GM23338 (cell line): Measurements from ENCODE around the gene AGPAT4. TPM values are rescaled to one million over a fixed set of nuclear protein-coding genes. Genes with fewer than 3 reads are reported as not detected.

Experiments used
- ATAC-seq: fragments of 200-7000 bp; cut with Tn5 transposase; 3 replicates; pipeline ENCODE4 v1.9.1; 2020
- DNase-seq: peaks from one replicate; pipeline ENCODE4 v3.0.0-alpha.2; 2015; ENCODE audit warnings: low spot score
- H2AFZ ChIP-seq: fragments of 200-600 bp; sonication (generic); 2 replicates; pipeline ENCODE4 v1.8.0; 2016; ENCODE audit warnings: antibody characterized with exemption, mild to moderate bottlenecking, moderate library complexity
- H3F3A ChIP-seq: fragments of 200-600 bp; sonication (generic); replicated peaks from 2 replicates; pipeline ENCODE4 v1.8.0; 2017; ENCODE audit warnings: antibody characterized with exemption, mixed run types, low read depth
- H3K27ac ChIP-seq: fragments of 200-600 bp; sonication (generic); 2 replicates; pipeline ENCODE4 v1.6.1; 2016; ENCODE audit warnings: low read depth
- H3K27me3 ChIP-seq: fragments of 200-600 bp; sonication (generic); 2 replicates; pipeline ENCODE4 v1.8.0; 2016; ENCODE audit warnings: mild to moderate bottlenecking, mixed run types, moderate library complexity; ENCODE audit not compliant: insufficient read depth
- H3K36me3 ChIP-seq: fragments of 200-600 bp; sonication (generic); 2 replicates; pipeline ENCODE4 v1.8.0; 2016; ENCODE audit warnings: mild to moderate bottlenecking; ENCODE audit not compliant: insufficient read depth
- H3K4me1 ChIP-seq: fragments of 200-600 bp; sonication (generic); 2 replicates; pipeline ENCODE4 v1.8.0; 2016; ENCODE audit warnings: mild to moderate bottlenecking, moderate library complexity; ENCODE audit not compliant: insufficient read depth
- H3K4me2 ChIP-seq: fragments of 200-600 bp; sonication (generic); 2 replicates; pipeline ENCODE4 v1.7.1; 2017; ENCODE audit warnings: mixed run types
- H3K4me3 ChIP-seq: fragments of 200-600 bp; sonication (generic); 2 replicates; pipeline ENCODE4 v1.6.1; 2016; ENCODE audit warnings: mixed run types
- H3K79me2 ChIP-seq: fragments of 200-600 bp; sonication (generic); replicated peaks from 2 replicates; pipeline ENCODE4 v1.8.0; 2017; ENCODE audit warnings: mild to moderate bottlenecking; ENCODE audit not compliant: insufficient read depth
- H3K9me2 ChIP-seq: fragments of 200-600 bp; sonication (generic); 2 replicates; pipeline ENCODE4 v1.8.0; 2017; ENCODE audit not compliant: insufficient read depth
- H4K20me1 ChIP-seq: fragments of 200-600 bp; sonication (generic); replicated peaks from 2 replicates; pipeline ENCODE4 v1.8.0; 2017; ENCODE audit warnings: mild to moderate bottlenecking; ENCODE audit not compliant: insufficient read depth
- H3K27ac Mint-ChIP-seq: 2 replicates; pipeline ENCODE4 v1.8.0; 2020; ENCODE audit warnings: inconsistent platforms, mild to moderate bottlenecking, moderate library complexity, mixed read lengths
- H3K27me3 Mint-ChIP-seq: 3 replicates; pipeline ENCODE4 v1.8.0; 2022; ENCODE audit warnings: low read depth, mild to moderate bottlenecking, moderate library complexity, mixed read lengths, inconsistent platforms; ENCODE audit not compliant: insufficient read depth, poor library complexity
- H3K36me3 Mint-ChIP-seq: 3 replicates; pipeline ENCODE4 v1.8.0; 2021; ENCODE audit warnings: low read depth, mild to moderate bottlenecking, inconsistent platforms, moderate library complexity, mixed read lengths
- H3K4me1 Mint-ChIP-seq: 3 replicates; pipeline ENCODE4 v1.8.0; 2020; ENCODE audit warnings: mild to moderate bottlenecking, inconsistent platforms, mixed read lengths
- H3K4me3 Mint-ChIP-seq: 3 replicates; pipeline ENCODE4 v1.8.0; 2021; ENCODE audit warnings: moderate library complexity, mild to moderate bottlenecking, inconsistent platforms, mixed read lengths
- H3K9me3 Mint-ChIP-seq: 3 replicates; pipeline ENCODE4 v1.8.0; 2020; ENCODE audit warnings: moderate library complexity, mild to moderate bottlenecking, inconsistent platforms, mixed read lengths
- CREB1 ChIP-seq: fragments of 250-450 bp; sonication (Bioruptor Pico); IDR thresholded peaks from 2 replicates; pipeline ENCODE4 v1.5.0; 2020; ENCODE audit warnings: low read depth, mild to moderate bottlenecking, moderate library complexity
- CTCF ChIP-seq, 2 experiments: fragments of 200-600 bp in 1 of 2; sonication (generic) in 1 of 2; conservative IDR thresholded peaks; 2 replicates each; pipeline versions ENCODE4 v1.5.1 to v1.6.1; 2016 to 2017; ENCODE audit warnings: antibody characterized with exemption in 2 of 2, low read depth in 2 of 2, mild to moderate bottlenecking in 2 of 2, moderate library complexity in 1 of 2
- ETS1 ChIP-seq: IDR thresholded peaks from 2 replicates; pipeline ENCODE4 v1.6.1; 2016; ENCODE audit warnings: antibody characterized with exemption
- EZH2 ChIP-seq: fragments of 200-600 bp; sonication (generic); IDR thresholded peaks from one replicate; pipeline ENCODE4 v1.8.0; 2017; ENCODE audit warnings: antibody characterized with exemption, mild to moderate bottlenecking, low read depth; ENCODE audit not compliant: unreplicated experiment
- EZH2phosphoT487 ChIP-seq: fragments of 200-600 bp; sonication (generic); IDR thresholded peaks from one replicate; pipeline ENCODE4 v1.8.1; 2018; ENCODE audit warnings: antibody characterized with exemption; ENCODE audit not compliant: unreplicated experiment
- JUNB ChIP-seq: IDR thresholded peaks from one replicate; pipeline ENCODE4 v1.6.1; 2016; ENCODE audit warnings: antibody characterized with exemption; ENCODE audit not compliant: unreplicated experiment
- NANOG ChIP-seq: IDR thresholded peaks from 2 replicates; pipeline ENCODE4 v1.6.1; 2016; ENCODE audit warnings: antibody characterized with exemption, borderline replicate concordance
- POLR2AphosphoS5 ChIP-seq: IDR thresholded peaks from 2 replicates; pipeline ENCODE4 v1.6.1; 2016; ENCODE audit warnings: antibody characterized with exemption, low read depth
- REST ChIP-seq: IDR thresholded peaks from one replicate; pipeline ENCODE4 v1.6.1; 2018; ENCODE audit warnings: antibody characterized with exemption; ENCODE audit not compliant: unreplicated experiment
- STAT1 ChIP-seq: IDR thresholded peaks from one replicate; pipeline ENCODE4 v1.6.1; 2016; ENCODE audit warnings: antibody characterized with exemption; ENCODE audit not compliant: unreplicated experiment
- ZNF114 ChIP-seq: fragments of 250-450 bp; sonication (Bioruptor Pico); IDR thresholded peaks from 2 replicates; pipeline ENCODE4 v1.5.0; 2020; ENCODE audit warnings: mild to moderate bottlenecking, moderate library complexity
- ZNF331 ChIP-seq: fragments of 250-450 bp; sonication (Bioruptor Pico); IDR thresholded peaks from 2 replicates; pipeline ENCODE4 v1.5.0; 2020; ENCODE audit warnings: low read depth, mild to moderate bottlenecking, moderate library complexity
- ZNF462 ChIP-seq: fragments of 250-450 bp; sonication (Bioruptor Pico); IDR thresholded peaks from 2 replicates; pipeline ENCODE4 v1.5.0; 2020; ENCODE audit warnings: mild to moderate bottlenecking, moderate library complexity
- polyA plus RNA-seq: library from polyadenylated mRNA; unstranded; fragments of >200 nt; fragmentation: Nextera tagmentation; extraction: Ambion mirVana; gene quantifications from 2 replicates; pipeline ENCODE4 v1.2.1, GENCODE V29; 2016
- total RNA-seq: library from RNA; depleted of rRNA; stranded (reverse); fragments of >200 nt; shearing (Covaris generic); gene quantifications from 2 replicates; pipeline ENCODE4 v1.2.3, GENCODE V29; 2014

Gene AGPAT4
- total and polyA plus RNA-seq, 2 experiments from 2014 or later, result 8.9 to 19.3 TPM

- H3K4me1 Mint-ChIP-seq, result peaks cover 24% of the 10 kb centered on the region
- ATAC-seq, result no peak
- Histone ChIP-seq H3K9me2 (no peaks in the 10 kb centered on the region), H2AFZ (no peak overlapping the region), H3K4me1 (peaks cover 13% of the 10 kb centered on the region; the same call in 1 of the 2 replicates), H3F3A (no peaks in the 10 kb centered on the region), H3K79me2 (peaks cover 52% of the 10 kb centered on the region), H3K27ac (no peak overlapping the region), H4K20me1 (peaks cover 9% of the 10 kb centered on the region; the same call in 1 of the 2 replicates), H3K36me3 (peaks cover 13% of the 10 kb centered on the region; the same call in 1 of the 2 replicates), H3K4me3 (no peak overlapping the region), H3K27me3 (no peaks in the 10 kb centered on the region), H3K4me2 (no peak overlapping the region)
- TF ChIP-seq ZNF331 (CRISPR knock-in tag) (no peak), ZNF114 (CRISPR knock-in tag) (no peak), ZNF462 (no peak), STAT1 (no peak), JUNB (no peak), ETS1 (no peak), EZH2phosphoT487 (no peak), REST (no peak), NANOG (no peak), POLR2AphosphoS5 (no peak), CREB1 (CRISPR knock-in tag) (no peak), EZH2 (no peak), CTCF (conservative IDR thresholded peaks at IDR 0.05; ENCODE audit: low read depth in 2 of 2) (no peak)
- no peak overlapping the region for H3K4me3 Mint-ChIP-seq
- peaks cover 2% of the 10 kb centered on the region for H3K27me3 Mint-ChIP-seq
- peak overlapping the region; percentile 46; the same call in 1 of the 2 replicates for H3K27ac Mint-ChIP-seq
- DNase-seq, result no peak
- H3K36me3 Mint-ChIP-seq, result peaks cover 40% of the 10 kb centered on the region
- no peaks in the 10 kb centered on the region; the same call in 2 of the 3 replicates for H3K9me3 Mint-ChIP-seq
These were observed 46.6 kb downstream of the AGPAT4 start for GRCh38 chr6:161227004-161227960.
